GM12878 (cell line): ENCODE data around the gene MATN3. TPM values are rescaled to one million over a fixed set of nuclear protein-coding genes. Genes with fewer than 3 reads are reported as not detected.

Experiments used
- ATAC-seq: fragments of 200-7000 bp; cut with Tn5 transposase; 3 replicates; pipeline ENCODE4 v1.9.1; 2020; ENCODE audit warnings: mild to moderate bottlenecking, moderate library complexity
- BruUV-seq: library from RNA; stranded (reverse); fragments of 400-500 nt; replicated peaks from 2 replicates; lab custom pipeline; 2021; lab: Mats Ljungman, UMichigan
- CTCF ChIA-PET: fragments of 300-600 bp; sonication (Branson Sonifier 250); formaldehyde crosslinking; extraction: SDS; loops from one replicate; lab custom pipeline; 2021; ENCODE audit warnings: inconsistent platforms; lab: Yijun Ruan, JAX
- POLR2A ChIA-PET: fragments of 350-600 bp; formaldehyde crosslinking; extraction: SDS; loops from one replicate; lab custom pipeline; 2021; ENCODE audit warnings: inconsistent platforms; lab: Charles Lee
- RAD21 ChIA-PET: fragments of 300-600 bp; sonication (Branson Sonifier 250); formaldehyde crosslinking; loops from one replicate; lab custom pipeline; 2023; ENCODE audit warnings: antibody characterized with exemption; ENCODE audit not compliant: unreplicated experiment; lab: Charles Lee
- SMC1A ChIA-PET: fragments of 300-600 bp; sonication (Branson Sonifier 250); formaldehyde crosslinking; loops from one replicate; lab custom pipeline; 2023; ENCODE audit not compliant: unreplicated experiment, uncharacterized antibody; lab: Charles Lee
- DNase-seq: peaks from one replicate; pipeline ENCODE4 v3.0.0-alpha.2; 2011; ENCODE audit warnings: low read depth, low spot score
- FAIRE-seq: peaks from 3 replicates; lab custom pipeline; 2011; peaks lifted over from hg19 to GRCh38; lab: Jason Lieb, UNC
- H2AFZ ChIP-seq: 2 replicates; pipeline ENCODE4 v1.6.0; 2011; ENCODE audit warnings: low read depth, low read length, control low read depth; ENCODE audit not compliant: control insufficient read depth
- H3K27ac ChIP-seq: 2 replicates; pipeline ENCODE4 v1.5.1; 2011; ENCODE audit warnings: control low read depth; ENCODE audit not compliant: control insufficient read depth, insufficient read depth
- H3K27me3 ChIP-seq, 2 experiments: replicated peaks in 1 of 2; 2 replicates each; pipeline versions ENCODE4 v1.6.0 to v1.6.1; 2011; ENCODE audit warnings: low read length in 1 of 2; ENCODE audit not compliant: control insufficient read depth in 2 of 2, insufficient read depth in 2 of 2
- H3K36me3 ChIP-seq, 2 experiments: 2 replicates each; pipeline ENCODE4 v1.5.1; 2011; ENCODE audit warnings: low read length in 1 of 2; ENCODE audit not compliant: control insufficient read depth in 2 of 2, insufficient read depth in 2 of 2
- H3K4me1 ChIP-seq: 2 replicates; pipeline ENCODE4 v1.6.1; 2011; ENCODE audit warnings: mild to moderate bottlenecking, low read length, moderate library complexity, mixed read lengths; ENCODE audit not compliant: control insufficient read depth, insufficient read depth
- H3K4me2 ChIP-seq: 2 replicates; pipeline ENCODE4 v1.6.0; 2011; ENCODE audit warnings: control low read depth; ENCODE audit not compliant: control insufficient read depth, insufficient read depth
- H3K4me3 ChIP-seq: fragments of 200-600 bp; sonication (generic); 2 replicates; pipeline ENCODE4 v1.5.1; 2016
- H3K79me2 ChIP-seq: 2 replicates; pipeline ENCODE4 v1.6.0; 2011; ENCODE audit warnings: low read length; ENCODE audit not compliant: control insufficient read depth, insufficient read depth
- H3K9ac ChIP-seq: 2 replicates; pipeline ENCODE4 v1.8.0; 2011; ENCODE audit warnings: low read length, control low read depth, mixed read lengths; ENCODE audit not compliant: control insufficient read depth, insufficient read depth
- H3K9me3 ChIP-seq: replicated peaks from 3 replicates; pipeline ENCODE4 v1.5.1; 2011; ENCODE audit warnings: mild to moderate bottlenecking, low read length; ENCODE audit not compliant: control insufficient read depth, insufficient read depth
- H4K20me1 ChIP-seq: 2 replicates; pipeline ENCODE4 v1.6.0; 2011; ENCODE audit not compliant: control insufficient read depth, insufficient read depth
- BACH1 ChIP-seq: fragments of 450-650 bp; IDR thresholded peaks from 2 replicates; pipeline ENCODE4 v1.6.1; 2017; ENCODE audit warnings: mild to moderate bottlenecking, borderline replicate concordance
- BHLHE40 ChIP-seq, 2 experiments: fragments of 450-650 bp in 1 of 2; IDR thresholded peaks; 2 replicates each; pipeline ENCODE4 v1.6.1; 2011 to 2017; ENCODE audit warnings: low read depth in 2 of 2, borderline replicate concordance in 1 of 2, improper control_type of control experiment in 1 of 2, low read length in 1 of 2, mild to moderate bottlenecking in 1 of 2
- CHD2 ChIP-seq: IDR thresholded peaks from 2 replicates; pipeline ENCODE4 v1.6.1; 2011; ENCODE audit warnings: low read depth, low read length, improper control_type of control experiment, borderline replicate concordance
- EZH2 ChIP-seq: IDR thresholded peaks from 2 replicates; pipeline ENCODE4 v1.6.1; 2012; ENCODE audit warnings: low read depth, mild to moderate bottlenecking, control low read depth, inconsistent platforms, low read length, borderline replicate concordance; ENCODE audit not compliant: control insufficient read depth
- MLLT1 ChIP-seq: fragments of 450-650 bp; IDR thresholded peaks from 2 replicates; pipeline ENCODE4 v1.6.1; 2016; ENCODE audit warnings: mild to moderate bottlenecking
- NFYA ChIP-seq: IDR thresholded peaks from 2 replicates; pipeline ENCODE4 v1.6.1; 2011; ENCODE audit warnings: low read depth, mild to moderate bottlenecking, low read length, improper control_type of control experiment, borderline replicate concordance
- YY1 ChIP-seq: IDR thresholded peaks from 2 replicates; pipeline ENCODE4 v1.6.1; 2011; ENCODE audit warnings: low read depth, mild to moderate bottlenecking, low read length
- WGBS: methylation state at CpG from one replicate; pipeline ENCODE4 v1.1.6; 2016; ENCODE audit warnings: low lambda C conversion rate; ENCODE audit not compliant: insufficient replicate concordance, insufficient coverage; ENCODE audit errors: missing lambda C conversion rate; 5-methylcytosine and 5-hydroxymethylcytosine counted together
- in situ Hi-C: fragments of 300-500 bp; cut with MboI; formaldehyde crosslinking; loops from 9 replicates; pipeline ENCODE4 v1.14.3; 2018; ENCODE audit warnings: mixed read lengths
- intact Hi-C: fragments of 100-400 bp; cut with micrococcal nuclease; formaldehyde crosslinking; loops from one replicate; pipeline ENCODE4 v1.14.2; 2022; ENCODE audit not compliant: unreplicated experiment
- polyA plus RNA-seq, 11 experiments: library from polyadenylated mRNA; depleted of rRNA in 4 of 11; unstranded in 6 of 11; stranded (reverse) in 5 of 11; fragments of >200 nt; fragmentation: Nextera tagmentation in 4 of 11; fragmentation: Illumina TruSeq in 1 of 11; extraction: Ambion mirVana in 4 of 11; extraction: Trizol in 1 of 11; gene quantifications; 1 replicate in 1 of 11; 2 replicates in 10 of 11; pipeline versions ENCODE4 v1.2.1 to v1.2.3, GENCODE V29; 2011 to 2016; ENCODE audit warnings: inconsistent platforms in 2 of 11, missing spikeins in 2 of 11, low read depth in 1 of 11
- total RNA-seq, 4 experiments: library from RNA; depleted of rRNA in 3 of 4; stranded (reverse); fragments of >200 nt in 3 of 4; fragmentation: Illumina TruSeq in 1 of 4; extraction: Trizol in 1 of 4; gene quantifications; 2 replicates each; pipeline versions ENCODE4 v1.2.1 to v1.2.3, GENCODE V29; 2013 to 2021
- TF ChIP-seq, protein P1 (sequence below): fragments of 450-650 bp; formaldehyde crosslinking; IDR thresholded peaks from 2 replicates; pipeline ENCODE4 v1.4.0; 2022; ENCODE audit warnings: mild to moderate bottlenecking, moderate library complexity

Gene MATN3
- total and polyA plus RNA-seq, 10 of the 15 experiments (the other 5 are each of a cell fraction or from before 2014, with no cell fraction given): 0.09 TPM; not detected in 9

GRCh38 chr2:19963386-19963785 lies 49.1 kb downstream of the MATN3 start:
- H3K9me3 ChIP-seq: no peaks in the 10 kb centered on the region
- TF ChIP-seq MLLT1 (no peak), BHLHE40 (IDR thresholded peaks at IDR 0.05; ENCODE audit: borderline replicate concordance in 1 of 2, low read depth in 2 of 2, low read length in 1 of 2) (no peak), YY1 (no peak), BACH1 (no peak), CHD2 (no peak), EZH2 (no peak), NFYA (no peak)
- TF ChIP-seq, protein P1, sequence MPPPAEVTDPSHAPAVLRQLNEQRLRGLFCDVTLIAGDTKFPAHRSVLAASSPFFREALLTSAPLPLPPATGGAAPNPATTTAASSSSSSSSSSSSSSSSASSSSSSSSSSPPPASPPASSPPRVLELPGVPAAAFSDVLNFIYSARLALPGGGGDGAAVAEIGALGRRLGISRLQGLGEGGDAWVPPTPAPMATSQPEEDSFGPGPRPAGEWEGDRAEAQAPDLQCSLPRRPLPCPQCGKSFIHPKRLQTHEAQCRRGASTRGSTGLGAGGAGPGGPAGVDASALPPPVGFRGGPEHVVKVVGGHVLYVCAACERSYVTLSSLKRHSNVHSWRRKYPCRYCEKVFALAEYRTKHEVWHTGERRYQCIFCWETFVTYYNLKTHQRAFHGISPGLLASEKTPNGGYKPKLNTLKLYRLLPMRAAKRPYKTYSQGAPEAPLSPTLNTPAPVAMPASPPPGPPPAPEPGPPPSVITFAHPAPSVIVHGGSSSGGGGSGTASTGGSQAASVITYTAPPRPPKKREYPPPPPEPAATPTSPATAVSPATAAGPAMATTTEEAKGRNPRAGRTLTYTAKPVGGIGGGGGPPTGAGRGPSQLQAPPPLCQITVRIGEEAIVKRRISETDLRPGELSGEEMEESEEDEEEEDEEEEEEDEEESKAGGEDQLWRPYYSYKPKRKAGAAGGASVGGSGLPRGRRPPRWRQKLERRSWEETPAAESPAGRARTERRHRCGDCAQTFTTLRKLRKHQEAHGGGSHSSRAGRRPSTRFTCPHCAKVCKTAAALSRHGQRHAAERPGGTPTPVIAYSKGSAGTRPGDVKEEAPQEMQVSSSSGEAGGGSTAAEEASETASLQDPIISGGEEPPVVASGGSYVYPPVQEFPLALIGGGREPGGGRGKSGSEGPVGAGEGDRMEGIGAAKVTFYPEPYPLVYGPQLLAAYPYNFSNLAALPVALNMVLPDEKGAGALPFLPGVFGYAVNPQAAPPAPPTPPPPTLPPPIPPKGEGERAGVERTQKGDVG: no peak
- SMC1A ChIA-PET: interaction anchor here (2.4 kb wide), 1 partner anchor 17 kb away, joined by 7 read pairs; no protein-coding TSS in a partner anchor
- POLR2A ChIA-PET: no interaction called here
- no peaks in the 10 kb centered on the region for H3K27me3 ChIP-seq
- FAIRE-seq: no peak
- H4K20me1 ChIP-seq: no peaks in the 10 kb centered on the region
- H3K4me2 ChIP-seq: no peak overlapping the region
- no peak overlapping the region for H3K27ac ChIP-seq
- H3K36me3 ChIP-seq: peaks cover 0 to 3% of the 10 kb centered on the region in 2 experiments; a peak in 1 of 4 replicates
- H3K4me3 ChIP-seq: no peak overlapping the region
- 100% methylated on average over 1 of the region's 1 CpG for WGBS
- no peak for ATAC-seq
- RAD21 ChIA-PET: interaction anchor here (1.5 kb wide), 1 partner anchor 52 kb away, joined by 4 read pairs; no protein-coding TSS in a partner anchor
- DNase-seq: no peak
- no TSS peak for BruUV-seq
- H2AFZ ChIP-seq: no peak overlapping the region
- H3K4me1 ChIP-seq: no peaks in the 10 kb centered on the region
- intact Hi-C loops: no loop called here
- H3K9ac ChIP-seq: no peak overlapping the region
- in situ Hi-C loops: loop anchor here (5.0 kb wide), 1 partner anchor 129 kb away; no protein-coding TSS in a partner anchor
- no peaks in the 10 kb centered on the region for H3K79me2 ChIP-seq
- CTCF ChIA-PET: interaction anchor here (1.1 to 3.6 kb wide), 4 partner anchors 8 to 137 kb away, joined by 3 to 15 read pairs (median 3); no protein-coding TSS in a partner anchor
